SH-SY5Y (cell line): ENCODE results near the gene HOMEZ.

ENCODE experiments used
- GATA2 ChIP-seq: IDR thresholded peaks from 2 replicates; pipeline ENCODE4 v1.6.1; 2011; ENCODE audit warnings: mild to moderate bottlenecking, low read depth, low read length
- GATA3 ChIP-seq: IDR thresholded peaks from 2 replicates; pipeline ENCODE4 v1.6.1; 2011; ENCODE audit warnings: low read depth, mild to moderate bottlenecking, low read length, moderate library complexity

- TF ChIP-seq GATA3 (no peak), GATA2 (no peak)
These were observed 13.5 kb upstream of the HOMEZ start for GRCh38 chr14:23299211-23299957.
